HG02973 (cell line): Measurements from ENCODE around the gene SLIT3.

Experiments used
- ATAC-seq: cut with Tn5 transposase; IDR thresholded peaks from one replicate; pipeline ENCODE4 v1.9.1; 2021; ENCODE audit warnings: moderate library complexity; ENCODE audit not compliant: unreplicated experiment

Gene SLIT3

GRCh38 chr5:168908207-168908606 lies 392.7 kb downstream of the SLIT3 start:
- ATAC-seq: no peak

DNA sequence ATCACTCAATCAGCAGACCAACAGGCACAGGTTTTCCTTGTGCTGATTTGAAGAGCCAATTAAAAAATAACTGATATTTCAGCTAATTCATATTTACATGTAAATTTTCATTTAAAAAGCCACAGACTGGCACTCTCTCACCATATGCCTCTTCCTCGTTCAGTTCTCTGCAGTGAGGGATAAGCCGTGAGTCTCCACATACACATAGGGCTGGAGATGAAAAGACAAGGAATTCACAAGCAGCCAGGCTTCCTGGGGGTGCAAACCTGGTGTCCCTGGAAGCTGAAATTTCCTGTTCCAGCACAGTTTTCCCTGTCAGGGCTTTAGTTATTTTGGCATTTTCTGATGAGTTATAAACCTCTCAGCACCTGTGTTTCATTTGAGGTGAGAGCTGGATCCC lies 397.9 kb downstream of the SLIT3 start:
- no peak for ATAC-seq

GRCh38 chr5:168899673-168900072 lies 401.3 kb downstream of the SLIT3 start:
- no peak for ATAC-seq

DNA sequence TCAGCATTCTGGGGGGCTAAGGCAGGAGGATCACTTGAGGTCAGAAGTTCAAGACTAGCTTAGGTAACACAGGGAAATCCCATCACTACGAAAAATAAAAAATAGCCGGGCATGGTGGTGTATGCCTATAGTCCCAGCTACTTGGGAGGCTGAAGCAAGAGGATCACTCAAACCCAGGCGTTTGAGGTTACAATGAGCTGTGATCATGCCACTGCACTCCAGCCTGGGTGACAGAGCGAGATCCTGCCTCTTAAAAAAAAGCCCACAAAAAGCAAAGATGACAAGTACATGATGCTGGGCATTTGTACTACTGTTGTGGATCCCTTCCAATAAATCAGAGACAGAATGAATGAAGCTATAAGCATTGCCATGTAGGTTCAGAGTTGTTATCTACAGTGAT lies 401.7 kb downstream of the SLIT3 start:
- no peak for ATAC-seq

DNA sequence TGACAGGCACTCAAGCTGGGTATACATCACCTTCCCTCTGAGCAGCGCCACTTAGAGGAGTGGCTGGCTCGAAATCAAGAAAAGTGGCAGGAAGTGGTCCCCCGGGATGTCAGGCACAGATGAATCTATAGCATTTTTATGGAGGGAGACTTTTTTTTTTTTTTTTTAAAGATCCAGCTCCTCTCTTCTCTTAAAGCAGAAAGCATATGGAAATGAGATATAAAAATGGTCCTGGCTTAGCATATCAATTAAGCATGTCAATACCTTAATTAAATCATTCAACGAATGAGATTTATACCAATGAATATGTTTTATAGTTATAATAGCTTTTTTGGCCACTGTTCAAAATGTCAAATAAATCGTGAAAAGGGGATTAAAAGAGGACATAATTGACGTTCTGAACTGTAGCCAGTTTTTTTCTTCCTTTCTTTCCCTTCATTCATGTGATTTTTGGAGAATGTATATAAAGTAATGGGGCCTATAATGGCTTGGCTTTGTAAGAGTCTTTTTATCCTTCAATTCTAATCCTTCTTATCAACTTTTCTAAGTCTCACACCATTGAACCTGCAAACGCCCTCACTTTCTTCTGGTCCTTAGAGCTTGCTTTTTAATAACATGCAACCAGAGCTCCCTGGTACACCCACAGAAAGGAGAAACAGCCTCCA lies 402.6 kb downstream of the SLIT3 start:
- ATAC-seq: no peak

GRCh38 chr5:168897387-168898122 lies 403.4 kb downstream of the SLIT3 start:
- ATAC-seq: no peak

- ATAC-seq: no peak
These were observed 405.5 kb downstream of the SLIT3 start for GRCh38 chr5:168895295-168896071.

- no peak for ATAC-seq
These were observed 407.7 kb downstream of the SLIT3 start for GRCh38 chr5:168893283-168893682.

DNA sequence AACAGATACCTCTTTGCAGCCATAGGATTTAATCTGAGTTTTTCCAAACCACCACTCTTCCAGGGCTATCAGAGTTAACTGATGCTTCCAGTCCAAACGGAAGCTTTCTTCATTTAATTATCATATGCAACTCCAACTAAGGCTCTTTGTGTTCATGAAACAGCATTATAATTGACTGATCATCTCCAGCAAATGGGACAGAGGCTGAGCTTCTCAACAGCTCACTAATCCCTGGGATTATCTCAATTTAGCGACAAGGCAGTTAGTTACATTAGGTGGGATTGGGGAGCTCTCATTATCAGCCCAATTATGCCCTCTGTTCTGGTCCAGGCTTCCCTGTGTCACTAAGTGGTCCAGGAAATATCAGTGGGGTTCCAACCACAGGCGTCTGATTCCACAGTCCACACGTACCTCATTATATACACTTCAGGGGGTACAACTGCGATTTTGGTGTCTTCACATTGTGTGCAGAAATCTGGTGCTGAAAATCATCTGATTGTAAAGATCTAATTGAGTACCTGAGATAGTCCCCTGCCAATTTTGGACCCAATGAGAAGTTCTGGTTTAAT lies 408.2 kb downstream of the SLIT3 start:
- no peak for ATAC-seq

DNA sequence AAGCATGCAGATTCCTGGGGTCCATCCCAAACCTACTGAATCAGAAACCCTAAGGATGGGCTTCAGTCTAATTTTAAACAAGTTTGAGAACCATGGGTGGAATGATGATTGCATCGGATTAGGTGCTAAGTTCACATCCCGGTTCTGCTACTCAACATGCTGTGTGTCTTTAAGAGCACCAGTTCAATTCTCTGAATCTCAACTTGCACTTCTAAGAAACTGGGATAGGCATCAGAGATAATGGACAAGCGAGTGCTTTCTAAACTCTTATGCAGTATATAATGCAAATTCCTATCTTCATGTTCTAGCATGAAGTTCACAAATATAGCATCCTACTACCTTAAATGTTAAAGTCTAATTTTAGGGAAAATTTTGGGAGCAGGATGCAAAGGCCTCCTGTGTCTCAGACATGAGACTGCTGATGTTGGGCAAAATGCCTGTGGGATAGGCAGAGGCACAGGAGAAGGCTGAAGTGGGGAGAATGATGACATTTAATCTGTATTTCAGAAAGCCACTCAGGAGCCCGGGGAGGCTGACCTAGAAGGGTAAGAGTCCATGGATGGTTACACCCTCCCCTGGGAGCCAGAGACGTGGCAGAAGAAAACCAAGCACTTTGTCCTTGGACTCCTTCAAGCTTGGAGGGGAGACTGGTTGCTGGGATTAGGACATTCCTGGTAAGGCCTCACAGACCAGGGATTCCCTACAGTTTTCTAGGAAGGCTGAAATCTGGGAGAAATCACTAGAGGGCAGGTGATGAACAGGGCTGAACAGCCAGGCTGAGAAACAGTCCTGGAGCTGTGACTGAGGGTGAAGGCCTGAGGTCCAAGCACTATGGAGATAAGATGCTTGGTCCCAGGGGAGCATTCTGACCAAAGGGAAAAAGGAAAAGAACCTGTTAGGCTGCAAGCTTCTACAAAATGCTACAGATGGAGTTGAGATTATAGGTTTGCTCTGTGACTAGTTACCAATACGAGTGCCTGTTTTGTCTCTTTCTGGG lies 409.8 kb downstream of the SLIT3 start:
- no peak for ATAC-seq

DNA sequence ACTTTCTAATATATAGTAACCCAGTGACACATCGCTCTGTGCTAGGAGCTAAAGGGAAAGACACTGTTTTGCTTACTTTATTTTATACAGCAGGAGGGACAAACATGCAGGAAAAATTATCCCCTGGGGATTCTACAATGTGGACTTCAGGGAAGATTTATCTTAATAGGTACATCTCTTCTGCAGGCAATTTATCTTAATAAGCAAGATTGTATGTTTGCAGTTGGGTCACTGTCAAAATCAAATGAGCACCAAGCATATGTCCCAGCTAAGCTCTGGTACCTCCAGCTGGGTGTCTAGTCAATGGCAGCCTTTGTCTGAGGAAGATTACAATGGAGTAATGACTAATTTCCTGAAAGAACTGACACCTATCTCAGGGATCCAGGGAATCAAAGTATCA lies 411.9 kb downstream of the SLIT3 start:
- no peak for ATAC-seq

DNA sequence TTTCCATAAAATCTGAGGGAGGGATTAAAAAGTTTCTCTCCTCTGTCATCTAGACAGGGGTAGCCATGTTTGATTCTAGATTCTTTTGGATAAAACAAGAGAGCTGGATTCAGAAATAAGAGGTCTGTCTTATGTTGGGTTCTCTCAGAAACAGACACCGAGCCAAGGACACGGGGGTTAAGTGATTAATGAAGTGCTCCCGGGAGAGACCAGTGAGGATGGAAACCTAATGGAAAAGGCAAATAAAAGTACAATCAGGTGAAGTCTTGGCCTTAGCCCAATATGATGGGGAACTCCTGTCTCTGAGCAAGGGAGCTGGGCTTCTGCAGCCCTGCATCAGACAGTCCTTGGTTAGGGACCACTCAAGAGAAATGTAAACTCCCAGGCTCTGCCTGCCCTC lies 413.0 kb downstream of the SLIT3 start:
- ATAC-seq: no peak

DNA sequence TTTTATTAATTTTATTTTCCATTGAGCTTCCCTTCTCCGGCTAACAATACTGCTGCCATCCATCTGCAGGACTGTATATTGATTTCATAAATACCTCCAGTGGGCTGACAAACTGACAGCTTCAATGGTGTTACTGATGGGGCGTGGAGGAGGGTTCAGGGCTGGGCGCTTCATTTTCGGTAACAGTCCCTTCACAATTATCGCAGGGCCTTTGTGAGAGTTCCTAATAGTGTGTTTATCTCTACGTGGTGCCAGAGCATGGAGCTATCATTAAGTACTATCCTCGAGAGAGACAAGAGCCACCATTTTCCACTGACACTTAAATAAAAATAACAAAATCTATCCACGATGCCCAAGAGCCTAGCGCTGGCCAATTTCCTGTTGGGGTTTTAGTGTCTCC lies 414.8 kb downstream of the SLIT3 start:
- ATAC-seq: no peak

DNA sequence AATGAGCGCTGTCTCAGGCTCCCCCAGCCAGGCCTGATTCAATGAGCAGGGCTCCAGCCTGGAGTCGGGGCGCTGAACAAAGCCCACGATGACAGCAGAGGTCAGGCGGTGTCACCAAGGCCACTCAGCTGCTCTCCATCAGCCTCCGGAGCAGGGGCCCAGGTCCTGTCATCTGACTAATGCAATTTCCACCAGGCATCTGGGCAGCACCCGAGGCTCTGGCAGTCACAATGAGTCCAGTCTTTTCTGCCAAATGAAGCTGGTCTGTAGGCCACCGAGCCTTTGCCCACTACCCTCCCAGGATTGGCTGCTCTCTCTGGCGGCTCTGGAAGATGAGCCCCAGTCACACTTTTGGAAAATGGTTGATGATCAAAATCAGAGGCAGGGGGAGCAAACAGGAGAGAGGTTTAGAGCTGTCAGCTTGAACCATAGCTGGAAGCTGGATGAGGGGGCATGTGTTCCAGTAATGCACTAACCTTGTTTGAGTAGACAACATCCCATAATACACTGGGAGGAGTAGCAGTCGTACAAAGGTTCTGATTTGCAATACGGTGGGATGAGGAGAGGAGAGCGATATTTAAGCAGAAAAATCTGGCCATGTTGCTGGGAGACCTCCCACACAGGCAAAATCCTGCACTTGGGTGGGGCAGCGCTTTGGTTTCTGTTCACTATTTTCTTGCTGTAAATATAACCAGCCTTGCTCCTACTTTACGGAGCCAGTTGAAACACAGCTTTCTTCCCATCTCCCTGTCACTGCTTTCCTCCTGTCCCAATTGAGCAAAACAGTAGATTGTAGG lies 415.4 kb downstream of the SLIT3 start:
- ATAC-seq: no peak

GRCh38 chr5:168883991-168884390 lies 416.9 kb downstream of the SLIT3 start:
- ATAC-seq: no peak

DNA sequence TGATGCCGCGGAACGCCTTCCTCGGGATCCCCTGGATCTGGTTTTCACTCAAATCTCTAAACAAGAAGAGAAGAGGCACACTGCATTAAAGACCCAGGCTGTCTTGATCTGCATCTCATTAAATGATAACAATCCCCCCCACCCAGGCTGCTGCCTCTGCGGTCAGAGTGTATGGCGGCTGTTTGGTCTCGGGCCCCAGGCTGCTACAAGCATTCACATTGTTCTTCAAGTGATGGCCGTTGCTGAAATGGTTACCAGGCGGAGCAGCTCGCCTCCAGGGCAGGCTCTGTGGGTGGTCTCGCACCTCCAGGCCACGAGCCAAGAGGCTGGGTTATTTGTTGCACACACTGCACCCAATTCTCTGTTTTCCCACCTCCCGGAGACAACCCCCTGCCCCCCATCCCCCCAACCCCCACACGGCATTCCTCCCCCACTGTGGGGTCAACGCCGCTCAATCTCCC lies 417.6 kb downstream of the SLIT3 start:
- ATAC-seq: no peak

DNA sequence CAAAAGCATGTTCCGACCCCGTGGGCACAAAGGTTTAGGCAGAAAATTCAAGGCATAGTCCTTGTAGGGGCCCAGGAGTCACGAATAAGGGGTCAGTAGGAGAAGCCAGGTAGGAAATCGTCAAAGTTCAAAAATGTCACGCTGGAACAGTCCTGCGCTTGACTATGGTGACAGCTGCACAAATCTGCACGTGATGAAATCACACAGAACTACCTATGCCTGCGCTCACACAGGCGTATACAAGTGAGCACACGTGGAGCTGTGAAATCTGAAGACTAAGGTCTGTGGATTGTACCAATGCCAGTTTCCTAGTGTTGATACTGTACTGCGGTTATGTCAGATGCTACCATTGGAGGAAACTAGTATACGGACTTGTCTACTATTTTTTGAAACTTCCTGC lies 418.7 kb downstream of the SLIT3 start:
- ATAC-seq: no peak

DNA sequence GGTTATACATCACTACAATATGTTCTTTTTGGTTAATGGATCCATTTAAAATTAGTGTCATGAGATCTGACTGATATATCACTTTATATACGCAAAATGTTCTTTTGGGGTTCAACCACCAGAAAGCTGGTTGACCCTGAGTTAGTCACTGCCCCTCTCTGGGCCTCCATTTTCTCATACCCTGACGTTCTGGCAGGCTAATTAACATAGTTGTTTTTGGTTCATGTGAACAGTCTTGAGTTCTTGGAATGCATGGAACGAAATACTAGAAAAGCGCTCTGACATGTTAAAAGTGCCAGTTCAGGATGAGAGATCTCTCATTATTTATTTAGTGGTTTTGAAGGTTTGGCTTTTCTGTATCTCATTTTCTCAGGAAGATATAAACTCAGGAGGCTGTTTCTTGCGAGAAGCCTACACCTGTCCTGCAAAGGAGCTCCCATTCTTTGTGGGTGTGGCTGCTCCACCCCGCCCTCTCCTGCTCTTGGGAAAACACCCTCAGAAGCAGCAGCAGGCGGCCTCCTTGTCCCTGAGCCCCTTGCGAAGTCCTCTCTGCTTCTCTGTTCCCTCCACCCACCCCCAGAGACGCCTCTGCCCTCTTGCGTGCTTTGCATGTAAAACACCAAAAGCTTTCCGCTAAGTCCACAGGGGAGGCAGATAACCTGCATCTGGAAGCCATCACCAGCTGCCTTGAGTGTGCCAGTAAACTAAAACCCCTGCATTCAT lies 419.4 kb downstream of the SLIT3 start:
- no peak for ATAC-seq

GRCh38 chr5:168879929-168880328 lies 421.0 kb downstream of the SLIT3 start:
- peak; percentile 96 for ATAC-seq
